Measurements from ENCODE around the gene BRCA2.

DNA sequence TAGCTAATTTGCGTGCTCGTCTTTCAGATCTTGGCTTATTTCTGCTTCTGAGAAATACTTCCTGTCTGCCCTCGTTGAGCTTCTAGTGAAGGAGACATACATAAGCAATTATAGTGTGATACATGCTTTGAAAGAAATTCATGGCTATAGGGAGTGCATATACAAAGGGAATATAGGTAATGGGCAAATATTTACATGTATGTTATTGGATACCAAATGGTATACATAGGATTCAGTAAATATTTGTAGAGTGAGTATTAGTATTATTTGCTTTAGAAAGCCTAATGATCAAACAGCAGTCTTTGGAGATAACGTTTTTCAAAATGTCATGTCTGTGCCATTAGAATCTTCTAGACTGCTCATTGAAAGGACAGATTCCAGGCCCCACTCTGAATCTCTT is 5.2 kb downstream of the BRCA2 start:
- TF ChIP-seq EZH2 (IDR thresholded peaks at IDR 0.05; ENCODE audit: low read depth): no peak
- TF ChIP-seq, protein P1, sequence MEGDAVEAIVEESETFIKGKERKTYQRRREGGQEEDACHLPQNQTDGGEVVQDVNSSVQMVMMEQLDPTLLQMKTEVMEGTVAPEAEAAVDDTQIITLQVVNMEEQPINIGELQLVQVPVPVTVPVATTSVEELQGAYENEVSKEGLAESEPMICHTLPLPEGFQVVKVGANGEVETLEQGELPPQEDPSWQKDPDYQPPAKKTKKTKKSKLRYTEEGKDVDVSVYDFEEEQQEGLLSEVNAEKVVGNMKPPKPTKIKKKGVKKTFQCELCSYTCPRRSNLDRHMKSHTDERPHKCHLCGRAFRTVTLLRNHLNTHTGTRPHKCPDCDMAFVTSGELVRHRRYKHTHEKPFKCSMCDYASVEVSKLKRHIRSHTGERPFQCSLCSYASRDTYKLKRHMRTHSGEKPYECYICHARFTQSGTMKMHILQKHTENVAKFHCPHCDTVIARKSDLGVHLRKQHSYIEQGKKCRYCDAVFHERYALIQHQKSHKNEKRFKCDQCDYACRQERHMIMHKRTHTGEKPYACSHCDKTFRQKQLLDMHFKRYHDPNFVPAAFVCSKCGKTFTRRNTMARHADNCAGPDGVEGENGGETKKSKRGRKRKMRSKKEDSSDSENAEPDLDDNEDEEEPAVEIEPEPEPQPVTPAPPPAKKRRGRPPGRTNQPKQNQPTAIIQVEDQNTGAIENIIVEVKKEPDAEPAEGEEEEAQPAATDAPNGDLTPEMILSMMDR (conservative IDR thresholded peaks at IDR 0.05): no peak
